CD1c-positive myeloid dendritic cell (primary cell): ENCODE results near the gene LYPLAL1.
"Not testable (repeated sequence)": the region's sequence is repeated elsewhere in the genome, so short reads cannot be mapped to it uniquely, and the experiment has no call there.

Experiments used
- DNase-seq: peaks from one replicate; pipeline ENCODE4 v3.0.0-alpha.2; 2016; ENCODE audit errors: extremely low spot score

LYPLAL1 gene

DNA sequence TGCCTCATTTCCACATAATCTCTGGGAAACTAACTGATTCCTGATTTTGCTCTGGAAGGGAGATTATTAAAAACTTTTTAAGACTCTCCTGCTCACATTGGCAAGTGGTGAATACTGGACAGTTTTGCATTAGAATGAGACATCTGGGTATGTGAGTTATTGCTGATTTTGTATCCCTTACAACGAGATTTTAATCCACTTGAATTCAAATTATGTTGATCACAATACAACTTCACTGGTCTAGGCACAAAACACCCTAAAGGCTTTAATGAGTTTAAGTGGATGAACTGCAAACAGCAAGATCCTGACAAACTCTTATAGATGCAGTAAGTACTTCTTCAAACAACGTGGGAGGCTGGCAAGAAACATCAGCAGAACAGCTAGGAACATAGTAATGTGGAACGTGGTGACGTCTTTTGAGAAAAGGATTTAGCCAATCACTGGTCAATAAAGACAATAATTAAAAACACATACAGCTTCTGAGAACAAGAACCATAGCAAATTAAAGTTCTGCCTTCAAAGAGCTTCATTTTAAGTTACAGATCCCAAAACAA is 10.2 kb upstream of the LYPLAL1 start:
- no peak for DNase-seq

DNA sequence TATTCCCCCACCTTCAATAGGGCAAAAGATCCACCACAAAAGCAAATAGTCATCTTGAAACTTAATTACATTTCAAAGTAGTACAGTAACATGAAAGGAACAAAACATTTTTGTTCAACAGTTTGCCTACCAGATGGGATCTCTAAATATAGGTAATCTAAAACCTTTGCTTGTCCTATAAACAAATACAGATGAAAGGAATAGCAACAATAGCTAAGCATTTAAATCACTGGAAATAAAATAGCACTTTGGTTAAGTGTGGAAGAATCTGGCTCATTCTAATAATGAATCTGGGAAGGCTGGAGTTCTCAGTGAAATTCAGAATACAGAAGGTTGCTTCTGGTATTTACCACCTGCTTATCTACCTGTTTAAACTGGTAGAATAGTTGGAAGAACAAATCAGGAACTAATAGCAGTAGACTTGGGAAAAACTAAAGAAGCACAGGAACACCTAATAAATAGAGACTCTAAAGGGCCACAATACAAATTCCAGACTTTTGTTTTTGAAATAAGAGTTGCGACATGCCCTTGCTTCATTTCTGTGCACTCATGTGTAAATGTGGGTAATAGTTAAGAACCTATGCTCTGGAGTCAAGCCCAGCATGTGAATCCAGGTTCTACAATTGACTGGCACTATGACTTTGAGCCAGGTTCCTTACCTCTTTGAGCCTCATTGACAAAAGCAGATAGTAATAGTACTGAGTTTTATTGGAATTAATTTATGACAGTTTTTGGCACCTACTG is 2.3 kb upstream of the LYPLAL1 start:
- no peak for DNase-seq

DNA sequence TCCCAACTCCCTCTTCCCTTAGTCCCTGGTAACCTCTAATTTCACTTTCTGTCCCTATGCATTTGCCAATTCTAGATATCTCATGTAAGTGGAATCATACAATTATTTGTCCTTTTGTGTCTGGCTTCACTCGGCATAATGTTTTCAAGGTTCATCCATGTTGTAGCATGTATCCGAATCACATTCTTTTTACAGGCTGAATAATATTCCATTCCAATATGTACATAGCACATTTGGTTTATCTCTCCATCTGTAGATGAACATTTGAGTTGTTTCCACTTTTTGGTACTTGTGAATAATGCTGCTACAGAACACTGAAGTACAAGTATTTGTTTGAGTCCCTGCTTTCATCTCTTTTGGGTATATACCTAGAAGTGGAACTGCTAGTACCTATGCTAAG is 857 bp upstream of the LYPLAL1 start:
- DNase-seq: no peak

DNA sequence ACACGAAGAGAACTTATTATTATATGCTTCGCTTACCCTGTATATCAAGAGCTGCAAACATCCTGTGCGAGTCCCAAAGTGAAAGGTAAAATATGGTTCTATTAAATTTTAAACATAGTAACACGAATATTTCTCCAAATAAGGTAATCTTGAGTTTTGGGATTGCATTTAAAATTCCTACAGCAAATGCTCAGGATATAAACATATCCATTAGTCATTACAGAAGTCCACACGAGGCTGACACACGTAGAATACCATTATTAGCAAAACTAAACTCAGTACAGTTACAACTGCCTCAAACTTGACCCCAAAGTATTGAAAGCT is 282 bp upstream of the LYPLAL1 start:
- no peak for DNase-seq

DNA sequence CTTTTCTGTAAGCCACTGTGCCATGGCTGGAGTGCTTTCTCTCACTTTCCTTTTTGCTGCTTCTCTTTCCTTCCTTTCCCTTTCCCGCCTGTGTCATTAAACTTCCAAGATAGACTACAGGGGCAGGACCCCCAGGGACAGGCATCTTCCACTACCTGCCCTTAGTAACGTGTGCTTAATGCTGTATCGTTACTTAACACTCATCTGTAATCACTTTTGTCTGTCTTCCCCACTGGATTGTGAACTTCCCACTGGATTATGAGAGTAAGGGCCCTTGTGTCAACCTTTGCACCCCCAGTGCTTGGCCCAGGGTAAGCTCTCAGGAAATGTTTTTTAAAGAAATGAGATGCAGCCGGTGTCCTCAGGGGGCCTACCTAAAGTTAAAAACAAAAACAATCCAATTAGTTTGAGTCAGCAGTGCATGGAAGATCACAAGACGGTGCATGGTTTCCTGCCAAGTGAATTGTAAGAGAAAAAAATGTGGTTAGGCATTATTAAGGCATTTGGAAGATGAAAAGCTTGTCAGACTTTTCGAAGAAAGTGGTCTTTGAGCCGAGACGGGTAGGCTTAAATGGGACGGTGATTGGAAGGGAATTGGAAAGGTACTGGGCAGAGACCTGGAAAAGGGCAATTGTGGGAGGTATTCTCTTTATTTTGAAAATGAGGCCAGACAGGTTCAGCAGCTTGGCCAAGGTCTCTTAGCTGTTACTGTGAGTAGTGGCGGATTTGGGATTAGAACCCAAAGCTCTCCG is 958 bp downstream of the LYPLAL1 start:
- DNase-seq: peak; percentile 10

DNA sequence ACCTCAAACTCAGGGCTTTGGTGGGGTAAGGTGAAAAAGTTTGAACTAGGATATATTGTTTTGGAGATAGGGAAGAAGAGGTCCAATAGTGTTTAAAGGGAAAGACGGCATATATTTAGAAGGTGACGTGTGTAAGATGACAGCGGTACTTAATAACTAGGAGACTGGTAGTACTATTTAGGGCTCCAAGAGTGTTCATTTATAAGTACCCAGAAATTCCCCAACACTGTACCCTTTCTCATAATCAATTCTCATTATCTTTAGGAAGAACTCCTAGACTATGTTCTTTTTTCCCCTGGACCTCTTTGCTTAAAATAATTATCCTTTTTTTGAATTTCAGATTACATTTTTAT is 1.5 kb downstream of the LYPLAL1 start:
- no peak for DNase-seq

DNA sequence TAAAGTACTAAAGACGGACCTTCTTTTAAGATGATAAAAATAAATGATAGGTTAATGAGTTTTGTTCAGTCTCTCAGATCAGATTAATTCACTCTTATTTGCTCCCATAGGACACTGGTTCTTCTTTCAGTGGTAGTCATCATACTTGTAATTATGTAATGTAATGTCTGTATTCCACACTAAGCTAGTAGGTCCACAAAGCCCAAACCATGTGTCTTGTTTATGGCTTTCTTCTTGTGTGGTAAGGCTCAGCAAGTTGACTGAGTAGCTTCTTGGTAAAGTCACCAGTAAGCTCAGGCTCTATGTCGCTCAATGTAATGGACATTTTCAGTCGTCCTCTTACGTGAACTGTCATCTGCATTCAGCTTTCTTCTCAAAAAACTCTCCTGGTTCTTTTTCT is 2.5 kb downstream of the LYPLAL1 start:
- DNase-seq: no peak

DNA sequence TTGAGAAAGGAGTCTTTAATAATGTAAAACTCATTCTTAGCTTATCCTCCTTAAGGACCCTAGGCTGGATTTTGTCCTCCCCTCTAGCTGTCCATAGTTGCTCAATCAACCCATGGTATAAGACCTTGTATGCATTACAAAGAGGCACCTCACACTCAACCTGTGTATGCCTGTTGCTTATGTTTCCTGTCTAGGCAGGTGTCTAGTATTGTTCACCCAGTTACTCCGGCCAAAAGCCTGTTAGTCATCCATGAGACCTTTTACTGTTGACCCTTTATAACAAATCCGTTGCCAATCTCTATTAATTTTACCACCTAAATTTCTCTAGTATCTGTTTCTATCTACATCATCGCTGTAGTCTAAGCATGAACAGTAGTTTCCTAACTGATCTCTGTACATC is 3.7 kb downstream of the LYPLAL1 start:
- no peak for DNase-seq

DNA sequence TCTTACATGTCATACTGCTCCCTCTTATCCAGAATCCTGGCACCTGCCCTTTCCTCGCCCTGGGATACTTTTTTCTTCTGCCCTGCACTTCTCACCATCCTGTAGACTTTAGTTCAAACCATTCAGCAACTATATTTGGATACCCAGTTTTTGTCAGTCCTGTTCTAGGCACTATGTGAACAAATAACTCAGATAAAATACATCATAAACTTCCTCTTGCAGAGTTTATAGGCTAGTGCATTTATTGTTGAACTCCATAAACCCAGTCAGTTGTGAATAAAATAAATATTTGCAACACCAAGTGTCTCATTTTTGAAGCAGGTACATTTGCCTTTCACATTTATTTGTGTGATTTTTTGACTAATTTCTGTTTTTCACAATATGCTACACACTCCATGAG is 4.3 kb downstream of the LYPLAL1 start:
- no peak for DNase-seq

DNA sequence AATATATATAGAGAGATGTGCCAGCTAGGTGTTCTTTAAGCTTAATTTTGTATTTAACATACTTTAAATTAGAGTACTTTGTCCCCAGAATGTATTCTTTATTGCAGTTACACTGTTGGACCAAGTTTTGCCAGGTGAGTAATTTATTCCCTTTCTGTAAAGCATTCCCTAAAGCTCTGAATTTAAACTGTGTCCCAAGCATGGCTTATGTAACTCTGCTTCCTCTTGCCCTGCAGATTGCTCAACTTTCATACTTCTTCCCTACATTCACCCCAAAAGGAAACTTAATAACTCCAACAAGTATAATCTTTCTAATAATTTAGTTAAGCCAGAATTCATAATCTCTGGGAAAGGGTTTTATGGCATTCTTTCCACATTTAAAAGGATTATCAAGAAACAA is 5.6 kb downstream of the LYPLAL1 start:
- DNase-seq: peak; percentile 52

DNA sequence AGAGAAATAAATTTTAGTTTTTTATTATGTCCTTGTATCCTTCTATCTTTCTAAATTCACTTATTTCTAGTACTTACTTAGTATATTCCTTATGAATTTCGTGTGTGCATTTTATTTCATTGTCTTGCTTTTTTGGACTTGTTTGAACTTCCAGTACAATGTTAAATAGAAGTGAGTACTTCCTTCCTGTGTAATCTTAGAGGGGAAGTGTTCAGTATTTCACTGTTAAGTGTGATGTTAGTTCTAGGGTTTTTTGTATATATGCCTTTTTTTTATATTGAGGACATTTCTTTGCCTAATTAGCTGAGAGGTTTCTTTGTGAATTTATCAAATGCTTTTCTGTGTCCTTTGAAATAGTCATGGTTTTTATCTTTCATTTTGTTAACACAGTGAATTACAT is 10.7 kb downstream of the LYPLAL1 start:
- DNase-seq: no peak

DNA sequence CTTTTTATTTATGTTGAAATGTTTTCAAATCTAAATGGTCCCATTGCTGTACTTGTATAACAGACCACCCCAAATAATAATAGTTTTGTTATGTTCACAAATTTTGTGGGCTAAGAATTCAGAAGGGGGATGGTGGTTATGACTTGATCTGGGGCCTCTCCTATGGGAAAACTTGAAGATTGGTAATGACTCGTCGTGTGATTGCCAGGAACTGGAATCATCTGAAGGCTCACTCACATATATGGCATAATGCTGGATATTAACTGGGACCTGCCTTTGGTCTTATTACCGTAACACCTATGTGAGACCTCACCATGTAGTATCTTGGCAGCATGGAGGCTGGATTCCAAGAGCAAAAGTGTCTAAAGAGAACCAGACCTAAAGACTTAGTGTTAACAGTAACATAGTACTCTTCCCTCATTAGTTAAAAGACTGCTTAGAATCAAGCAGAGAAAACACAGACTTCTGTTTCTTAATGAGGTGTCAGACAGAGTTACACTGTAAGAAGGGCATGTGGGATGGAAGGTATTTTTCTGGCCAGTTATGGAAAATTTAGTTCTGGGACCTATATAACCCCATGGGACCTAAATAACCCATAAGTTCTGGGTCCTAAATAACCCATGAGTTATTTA is 11.9 kb downstream of the LYPLAL1 start:
- DNase-seq: no peak

DNA sequence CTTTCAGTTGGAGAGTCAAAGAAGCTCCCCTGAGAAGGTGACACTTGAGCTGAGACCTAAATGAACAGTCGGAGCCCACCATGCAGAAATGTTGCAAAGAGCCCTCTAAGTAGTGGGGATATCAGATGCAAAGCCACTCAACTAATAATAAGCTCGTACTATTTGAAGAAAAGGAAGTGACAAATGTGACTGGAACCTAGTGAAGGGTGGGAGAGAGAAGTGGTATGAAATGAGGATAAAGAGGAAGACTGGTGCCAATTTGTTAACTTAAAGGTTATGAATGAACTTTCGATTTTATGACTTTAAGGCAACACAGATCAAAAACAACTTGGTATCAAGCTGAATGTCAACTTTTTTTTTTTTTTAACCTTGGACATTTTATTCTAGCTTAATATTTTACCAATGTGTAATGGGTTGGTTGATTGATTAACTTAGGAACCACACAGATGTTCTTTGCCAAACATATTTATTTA is 14.7 kb downstream of the LYPLAL1 start:
- peak; percentile 55 for DNase-seq

DNA sequence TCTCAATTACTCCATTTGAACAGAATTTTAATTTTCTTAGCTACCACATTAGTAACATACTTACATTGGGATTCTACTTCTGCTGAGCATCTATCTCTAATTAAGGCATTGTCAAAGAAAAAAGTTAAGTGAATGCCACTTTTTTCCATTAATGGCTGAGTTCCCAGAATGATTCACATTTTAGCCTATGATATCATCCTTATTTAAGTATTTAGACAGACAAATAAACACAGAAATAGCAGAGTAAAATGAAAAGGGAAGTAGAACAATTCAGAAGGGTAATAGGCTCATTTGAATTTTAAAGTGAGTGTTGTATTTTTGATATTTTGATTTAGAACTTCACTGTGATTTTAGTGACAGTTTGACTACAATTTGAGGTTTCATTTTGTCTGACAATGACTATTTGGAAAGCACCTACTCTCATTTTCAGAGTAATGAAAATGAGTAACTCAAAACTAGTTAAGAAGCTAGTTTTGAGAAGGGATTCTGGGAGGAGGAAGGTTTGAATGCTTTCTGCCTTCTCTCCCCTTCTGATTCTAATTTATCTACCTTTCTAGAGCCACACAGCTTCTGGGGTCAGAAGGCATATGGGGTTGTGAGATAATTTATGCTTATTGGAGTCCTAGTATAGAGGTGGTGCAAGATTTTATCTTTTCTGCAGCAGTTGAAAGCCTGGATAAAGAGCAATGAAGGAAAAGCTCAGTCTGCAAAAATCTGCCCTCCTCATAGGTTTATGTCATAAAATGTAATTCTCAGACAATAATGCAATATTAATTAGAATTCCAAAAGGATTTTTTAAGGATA is 15.5 kb downstream of the LYPLAL1 start:
- peak; percentile 52 for DNase-seq

DNA sequence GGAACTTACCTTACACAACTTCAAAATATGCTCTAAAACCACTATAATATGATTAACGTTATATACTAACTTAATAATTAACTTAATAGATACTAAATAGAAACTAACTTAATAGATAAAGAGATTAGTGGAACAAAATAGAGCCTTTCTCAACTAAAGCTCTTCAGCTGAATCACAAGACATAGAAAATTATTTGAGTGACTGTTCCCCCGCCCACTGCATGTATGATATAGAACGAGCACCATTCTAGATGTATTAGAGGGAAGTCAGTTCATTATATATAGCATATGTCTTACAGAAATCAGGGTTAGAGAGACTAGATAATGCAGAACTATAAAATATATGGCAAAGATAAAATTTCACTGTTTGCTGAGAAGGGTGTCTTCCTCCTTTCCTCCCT is 16.3 kb downstream of the LYPLAL1 start:
- DNase-seq: peak; percentile 30

DNA sequence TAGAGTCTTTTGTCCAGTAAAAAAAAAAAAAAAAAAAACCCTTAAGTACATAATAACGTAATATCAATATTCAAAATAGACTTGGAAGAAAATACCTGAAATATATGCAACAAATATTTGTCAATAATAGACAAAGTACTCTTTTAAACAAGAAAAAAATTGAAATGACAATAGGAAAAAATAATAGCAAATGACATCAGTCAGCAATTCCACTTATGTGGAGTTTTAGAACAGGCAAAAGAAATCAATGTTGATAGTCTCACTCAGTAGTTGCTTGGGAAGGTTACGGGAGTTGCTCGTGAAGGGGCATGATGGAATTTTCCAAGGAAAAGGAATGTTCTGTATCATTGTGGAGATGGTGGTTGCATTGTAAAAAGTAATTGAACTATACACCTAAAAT is 16.9 kb downstream of the LYPLAL1 start:
- DNase-seq: no peak

DNA sequence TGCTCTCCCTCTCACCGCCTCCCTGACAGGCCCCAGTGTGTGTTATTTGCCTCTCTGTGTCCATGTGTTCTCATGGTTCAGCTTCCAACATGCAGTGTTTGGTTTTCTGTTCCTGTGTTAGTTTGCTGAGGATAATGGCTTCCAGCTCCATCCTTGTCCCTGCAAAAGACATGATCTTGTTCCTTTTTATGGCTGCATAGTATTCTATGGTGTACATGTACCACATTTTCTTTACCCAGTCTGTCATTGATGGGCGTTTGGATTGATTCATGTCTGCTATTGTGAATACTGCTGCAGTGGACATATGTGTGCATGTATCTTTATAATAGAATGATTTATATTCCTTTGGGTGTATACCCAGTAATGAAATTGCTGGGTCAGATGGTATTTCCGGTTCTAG is 22.2 kb downstream of the LYPLAL1 start:
- not testable (repeated sequence) for DNase-seq

DNA sequence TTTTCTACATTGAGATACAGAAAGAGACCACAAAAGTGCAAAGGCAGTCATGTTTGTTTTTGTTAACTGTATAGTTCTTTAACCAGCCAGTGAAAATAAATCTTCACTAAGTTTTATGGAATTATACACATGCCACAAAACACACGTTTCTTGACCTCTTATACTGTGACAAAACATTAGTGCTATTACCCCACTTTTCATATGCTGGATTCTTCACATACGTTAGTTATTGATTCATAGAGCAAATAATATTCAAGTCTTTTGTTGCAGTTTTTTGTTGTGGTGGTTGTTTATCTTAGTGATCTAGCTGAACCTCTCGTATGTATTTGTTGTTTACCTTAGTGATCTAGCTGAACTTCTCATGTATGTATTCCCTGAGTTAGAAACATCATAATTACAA is 28.0 kb downstream of the LYPLAL1 start:
- DNase-seq: no peak

DNA sequence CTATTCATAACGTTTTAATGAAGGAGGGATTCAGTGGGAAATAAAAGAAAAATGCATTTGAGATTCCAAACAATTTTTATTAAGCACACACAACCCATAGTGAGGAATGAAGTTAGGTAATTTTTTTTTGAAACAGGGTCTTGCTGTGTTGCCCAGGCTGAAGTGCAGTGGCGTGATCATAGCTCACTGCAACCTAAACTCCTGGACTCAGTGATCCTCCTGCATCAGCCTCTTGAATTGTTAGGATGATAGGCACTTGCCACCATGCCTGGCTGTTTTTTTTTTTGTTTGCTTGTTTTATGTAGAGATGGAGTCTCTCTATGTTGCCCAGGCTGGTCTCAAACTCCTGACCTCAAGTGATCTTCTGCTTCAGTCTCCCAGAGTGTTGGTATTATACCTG is 28.9 kb downstream of the LYPLAL1 start:
- no peak for DNase-seq

DNA sequence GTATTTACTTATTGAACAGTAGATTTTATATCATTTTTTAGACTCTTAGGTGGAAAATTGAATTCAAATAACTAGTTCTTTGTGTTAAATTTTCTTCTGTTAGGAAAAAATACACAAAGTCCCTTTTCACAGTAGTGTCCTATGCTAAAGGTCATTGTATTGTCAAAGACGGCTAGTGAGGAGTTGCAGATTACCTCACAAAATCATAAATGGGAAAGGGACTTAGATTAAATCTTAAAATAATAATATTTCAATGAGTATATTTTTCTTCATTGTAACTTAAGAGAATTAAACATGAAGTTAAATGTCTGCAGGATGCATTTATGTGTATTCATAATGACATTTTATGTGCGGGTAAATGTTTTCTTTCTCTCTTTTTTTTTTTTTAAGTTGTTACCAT is 32.7 kb downstream of the LYPLAL1 start:
- no peak for DNase-seq

DNA sequence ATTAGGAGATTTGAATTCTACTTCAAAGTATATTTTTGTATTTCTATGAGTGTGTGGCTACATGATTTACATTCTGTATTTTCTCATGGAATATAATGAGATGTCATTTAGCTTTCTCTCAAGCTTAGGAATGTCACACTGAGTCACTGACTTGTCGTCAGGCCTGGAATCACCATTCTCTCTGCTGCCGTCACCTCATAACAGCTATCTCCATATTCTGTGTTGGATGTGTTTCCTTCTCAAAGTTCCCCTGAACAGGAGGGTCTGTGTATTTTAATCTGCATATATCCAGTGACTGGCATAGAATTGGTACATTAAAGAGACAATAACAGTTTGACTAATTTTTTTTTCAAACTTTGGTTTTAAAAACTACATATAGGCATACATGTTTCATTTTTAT is 35.9 kb downstream of the LYPLAL1 start:
- no peak for DNase-seq

DNA sequence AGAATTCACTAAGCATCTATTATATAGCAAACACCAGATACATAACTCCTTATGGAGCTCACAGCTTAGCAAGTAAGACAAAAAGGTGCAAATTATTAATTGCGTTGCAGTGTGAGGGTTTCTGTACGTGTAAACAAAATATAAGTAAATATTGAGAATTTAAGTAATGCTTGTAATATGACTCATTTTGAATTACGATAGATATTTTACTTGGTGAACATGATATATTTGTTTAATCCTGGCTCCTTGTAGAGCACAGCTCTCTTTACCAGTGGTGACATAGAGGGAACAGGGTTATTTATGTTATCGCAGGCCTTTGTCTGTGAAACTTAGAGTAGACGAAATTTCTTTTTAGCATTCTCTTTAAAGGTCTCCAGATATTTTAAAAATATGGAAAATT is 36.4 kb downstream of the LYPLAL1 start:
- no peak for DNase-seq
